Neural cell (in vitro differentiated cells): ENCODE results near the gene KLHL14. TPM values are rescaled to one million over a fixed set of nuclear protein-coding genes. Genes with fewer than 3 reads are reported as not detected.

Experiments
- H2AFZ ChIP-seq: fragments of 200-600, 300-800 bp; sonication (generic), shearing (Covaris generic); 2 replicates; pipeline ENCODE4 v1.6.0; 2014; ENCODE audit warnings: low read depth, mild to moderate bottlenecking, antibody characterized with exemption, low read length, moderate library complexity
- H3F3A ChIP-seq: fragments of 200-600 bp; shearing (Covaris generic); 2 replicates; pipeline ENCODE4 v1.6.1; 2016; ENCODE audit warnings: mild to moderate bottlenecking, moderate library complexity, mixed read lengths, antibody characterized with exemption, low read length; ENCODE audit not compliant: insufficient read depth, poor library complexity, severe bottlenecking
- H3K27ac ChIP-seq: fragments of 200-600, 300-800 bp; sonication (generic), shearing (Covaris generic); 2 replicates; pipeline ENCODE4 v1.5.1; 2014; ENCODE audit warnings: mild to moderate bottlenecking, low read length, moderate library complexity
- H3K27me3 ChIP-seq: fragments of 300-800, 200-600 bp; sonication (generic), shearing (Covaris generic); 2 replicates; pipeline ENCODE4 v1.6.0; 2014; ENCODE audit warnings: mild to moderate bottlenecking, low read depth, low read length, moderate library complexity; ENCODE audit not compliant: insufficient read depth
- H3K36me3 ChIP-seq: fragments of 300-800, 200-600 bp; sonication (generic), shearing (Covaris generic); 2 replicates; pipeline ENCODE4 v1.5.1; 2014; ENCODE audit warnings: mild to moderate bottlenecking, antibody characterized with exemption, low read length, moderate library complexity; ENCODE audit not compliant: insufficient read depth
- H3K4me2 ChIP-seq: fragments of 300-800, 200-600 bp; sonication (generic), shearing (Covaris generic); 2 replicates; pipeline ENCODE4 v1.6.0; 2014; ENCODE audit warnings: mild to moderate bottlenecking, low read length
- H3K4me3 ChIP-seq: fragments of 300-800, 200-600 bp; sonication (generic), shearing (Covaris generic); 2 replicates; pipeline ENCODE4 v1.5.1; 2014; ENCODE audit warnings: mild to moderate bottlenecking, low read length, moderate library complexity
- H3K79me2 ChIP-seq: fragments of 200-600 bp; shearing (Covaris generic); replicated peaks from 2 replicates; pipeline ENCODE4 v1.6.0; 2014; ENCODE audit warnings: mild to moderate bottlenecking, low read length, moderate library complexity; ENCODE audit not compliant: insufficient read depth
- H3K9ac ChIP-seq: fragments of 300-800, 200-600 bp; sonication (generic), shearing (Covaris generic); 2 replicates; pipeline ENCODE4 v1.6.1; 2016; ENCODE audit warnings: mild to moderate bottlenecking, low read length, mixed read lengths
- H3K9me2 ChIP-seq: fragments of 200-600 bp; shearing (Covaris generic); 2 replicates; pipeline ENCODE4 v1.6.1; 2016; ENCODE audit warnings: mild to moderate bottlenecking, low read length, mixed read lengths; ENCODE audit not compliant: insufficient read depth
- H3K9me3 ChIP-seq: fragments of 200-600, 300-800 bp; sonication (generic), shearing (Covaris generic); 2 replicates; pipeline ENCODE4 v1.6.1; 2016; ENCODE audit warnings: mild to moderate bottlenecking, mixed run types, low read length, moderate library complexity, mixed read lengths
- H4K20me1 ChIP-seq: fragments of 200-600 bp; shearing (Covaris generic); 2 replicates; pipeline ENCODE4 v1.6.1; 2016; ENCODE audit warnings: mild to moderate bottlenecking, mixed run types; ENCODE audit not compliant: insufficient read depth
- EP300 ChIP-seq: fragments of 450-650 bp; conservative IDR thresholded peaks from 2 replicates; pipeline ENCODE4 v1.6.1; 2014; ENCODE audit warnings: antibody characterized with exemption, mild to moderate bottlenecking, moderate library complexity; ENCODE audit not compliant: poor library complexity, severe bottlenecking
- EZH2 ChIP-seq: fragments of 200-600, 300-800 bp; shearing (Covaris generic), sonication (generic); IDR thresholded peaks from 2 replicates; pipeline ENCODE4 v1.6.1; 2014; ENCODE audit warnings: antibody characterized with exemption, low read length, borderline replicate concordance, mild to moderate bottlenecking; ENCODE audit not compliant: insufficient read depth, poor library complexity, severe bottlenecking
- MXI1 ChIP-seq: fragments of 450-650 bp; conservative IDR thresholded peaks from 2 replicates; pipeline ENCODE4 v1.6.1; 2014; ENCODE audit warnings: antibody characterized with exemption, mild to moderate bottlenecking; ENCODE audit not compliant: poor library complexity, severe bottlenecking
- POLR2AphosphoS5 ChIP-seq: IDR thresholded peaks from 2 replicates; pipeline ENCODE4 v1.6.1; 2012
- SMC3 ChIP-seq: fragments of 450-650 bp; conservative IDR thresholded peaks from 2 replicates; pipeline ENCODE4 v1.6.1; 2014; ENCODE audit warnings: antibody characterized with exemption, mild to moderate bottlenecking, moderate library complexity; ENCODE audit not compliant: poor library complexity
- TAF1 ChIP-seq: IDR thresholded peaks from 2 replicates; pipeline ENCODE4 v1.6.1; 2012; ENCODE audit warnings: low read depth
- polyA plus RNA-seq: library from polyadenylated mRNA; depleted of rRNA; stranded (reverse); fragments of >200 nt; gene quantifications from 2 replicates; pipeline ENCODE4 v1.2.3, GENCODE V29; 2014
- TF ChIP-seq, protein P1 (sequence below): fragments of 450-650 bp; IDR thresholded peaks from 2 replicates; pipeline ENCODE4 v1.5.1; 2014; ENCODE audit warnings: antibody characterized with exemption, mild to moderate bottlenecking, moderate library complexity; ENCODE audit not compliant: poor library complexity, severe bottlenecking
- TF ChIP-seq, protein P2 (sequence below): IDR thresholded peaks from 2 replicates; pipeline ENCODE4 v1.6.1; 2012; ENCODE audit warnings: borderline replicate concordance

KLHL14 gene
- polyA plus RNA-seq, 1 donor from 2014 or later, result 0.33 TPM

GRCh38 chr18:32730620-32731091 lies 42.2 kb downstream of the KLHL14 start:
- no peaks in the 10 kb centered on the region for H3K9me2 ChIP-seq
- H3K27ac ChIP-seq, result no peak overlapping the region
- H4K20me1 ChIP-seq, result no peaks in the 10 kb centered on the region
- no peaks in the 10 kb centered on the region for H3K36me3 ChIP-seq
- H3K9ac ChIP-seq, result no peak overlapping the region
- H3K79me2 ChIP-seq, result no peaks in the 10 kb centered on the region
- H2AFZ ChIP-seq, result no peak overlapping the region
- H3K4me3 ChIP-seq, result no peak overlapping the region
- H3K4me2 ChIP-seq, result no peak overlapping the region
- no peaks in the 10 kb centered on the region for H3K27me3 ChIP-seq
- no peaks in the 10 kb centered on the region for H3F3A ChIP-seq
- TF ChIP-seq, protein P1, sequence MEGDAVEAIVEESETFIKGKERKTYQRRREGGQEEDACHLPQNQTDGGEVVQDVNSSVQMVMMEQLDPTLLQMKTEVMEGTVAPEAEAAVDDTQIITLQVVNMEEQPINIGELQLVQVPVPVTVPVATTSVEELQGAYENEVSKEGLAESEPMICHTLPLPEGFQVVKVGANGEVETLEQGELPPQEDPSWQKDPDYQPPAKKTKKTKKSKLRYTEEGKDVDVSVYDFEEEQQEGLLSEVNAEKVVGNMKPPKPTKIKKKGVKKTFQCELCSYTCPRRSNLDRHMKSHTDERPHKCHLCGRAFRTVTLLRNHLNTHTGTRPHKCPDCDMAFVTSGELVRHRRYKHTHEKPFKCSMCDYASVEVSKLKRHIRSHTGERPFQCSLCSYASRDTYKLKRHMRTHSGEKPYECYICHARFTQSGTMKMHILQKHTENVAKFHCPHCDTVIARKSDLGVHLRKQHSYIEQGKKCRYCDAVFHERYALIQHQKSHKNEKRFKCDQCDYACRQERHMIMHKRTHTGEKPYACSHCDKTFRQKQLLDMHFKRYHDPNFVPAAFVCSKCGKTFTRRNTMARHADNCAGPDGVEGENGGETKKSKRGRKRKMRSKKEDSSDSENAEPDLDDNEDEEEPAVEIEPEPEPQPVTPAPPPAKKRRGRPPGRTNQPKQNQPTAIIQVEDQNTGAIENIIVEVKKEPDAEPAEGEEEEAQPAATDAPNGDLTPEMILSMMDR, result no peak
- TF ChIP-seq, protein P2, sequence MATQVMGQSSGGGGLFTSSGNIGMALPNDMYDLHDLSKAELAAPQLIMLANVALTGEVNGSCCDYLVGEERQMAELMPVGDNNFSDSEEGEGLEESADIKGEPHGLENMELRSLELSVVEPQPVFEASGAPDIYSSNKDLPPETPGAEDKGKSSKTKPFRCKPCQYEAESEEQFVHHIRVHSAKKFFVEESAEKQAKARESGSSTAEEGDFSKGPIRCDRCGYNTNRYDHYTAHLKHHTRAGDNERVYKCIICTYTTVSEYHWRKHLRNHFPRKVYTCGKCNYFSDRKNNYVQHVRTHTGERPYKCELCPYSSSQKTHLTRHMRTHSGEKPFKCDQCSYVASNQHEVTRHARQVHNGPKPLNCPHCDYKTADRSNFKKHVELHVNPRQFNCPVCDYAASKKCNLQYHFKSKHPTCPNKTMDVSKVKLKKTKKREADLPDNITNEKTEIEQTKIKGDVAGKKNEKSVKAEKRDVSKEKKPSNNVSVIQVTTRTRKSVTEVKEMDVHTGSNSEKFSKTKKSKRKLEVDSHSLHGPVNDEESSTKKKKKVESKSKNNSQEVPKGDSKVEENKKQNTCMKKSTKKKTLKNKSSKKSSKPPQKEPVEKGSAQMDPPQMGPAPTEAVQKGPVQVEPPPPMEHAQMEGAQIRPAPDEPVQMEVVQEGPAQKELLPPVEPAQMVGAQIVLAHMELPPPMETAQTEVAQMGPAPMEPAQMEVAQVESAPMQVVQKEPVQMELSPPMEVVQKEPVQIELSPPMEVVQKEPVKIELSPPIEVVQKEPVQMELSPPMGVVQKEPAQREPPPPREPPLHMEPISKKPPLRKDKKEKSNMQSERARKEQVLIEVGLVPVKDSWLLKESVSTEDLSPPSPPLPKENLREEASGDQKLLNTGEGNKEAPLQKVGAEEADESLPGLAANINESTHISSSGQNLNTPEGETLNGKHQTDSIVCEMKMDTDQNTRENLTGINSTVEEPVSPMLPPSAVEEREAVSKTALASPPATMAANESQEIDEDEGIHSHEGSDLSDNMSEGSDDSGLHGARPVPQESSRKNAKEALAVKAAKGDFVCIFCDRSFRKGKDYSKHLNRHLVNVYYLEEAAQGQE, result no peak
- TF ChIP-seq SMC3 (no peak), MXI1 (no peak), EZH2 (no peak), TAF1 (no peak), EP300 (no peak), POLR2AphosphoS5 (no peak)
- H3K9me3 ChIP-seq, result no peaks in the 10 kb centered on the region

GRCh38 chr18:32730068-32730467 lies 42.8 kb downstream of the KLHL14 start:
- no peak overlapping the region for H2AFZ ChIP-seq

More at GRCh38 chr18:32730068-32730467, 42.8 kb downstream of the KLHL14 start:
- Histone ChIP-seq H3K27me3 (no peaks in the 10 kb centered on the region), H3K4me3 (no peak overlapping the region), H3K27ac (no peak overlapping the region), H4K20me1 (no peaks in the 10 kb centered on the region), H3K9me2 (no peaks in the 10 kb centered on the region), H3K79me2 (no peaks in the 10 kb centered on the region), H3K9me3 (no peaks in the 10 kb centered on the region), H3K4me2 (no peak overlapping the region), H3K9ac (no peak overlapping the region), H3K36me3 (no peaks in the 10 kb centered on the region), H3F3A (no peaks in the 10 kb centered on the region)
- TF ChIP-seq, protein P1, result no peak
- TF ChIP-seq, protein P2, result no peak
- TF ChIP-seq EP300, result no peak
- TF ChIP-seq SMC3, result no peak
- TF ChIP-seq POLR2AphosphoS5, result no peak
- no peak for TF ChIP-seq MXI1
